GM21825 (cell line): ENCODE results near the gene TP53BP1.
"Not testable (repeated sequence)": the region's sequence is repeated elsewhere in the genome, so short reads cannot be mapped to it uniquely, and the experiment has no call there.

ENCODE experiments used
- ATAC-seq: cut with Tn5 transposase; IDR thresholded peaks from one replicate; pipeline ENCODE4 v1.9.1; 2021; ENCODE audit warnings: mild to moderate bottlenecking, moderate library complexity; ENCODE audit not compliant: unreplicated experiment

The TP53BP1 gene

DNA sequence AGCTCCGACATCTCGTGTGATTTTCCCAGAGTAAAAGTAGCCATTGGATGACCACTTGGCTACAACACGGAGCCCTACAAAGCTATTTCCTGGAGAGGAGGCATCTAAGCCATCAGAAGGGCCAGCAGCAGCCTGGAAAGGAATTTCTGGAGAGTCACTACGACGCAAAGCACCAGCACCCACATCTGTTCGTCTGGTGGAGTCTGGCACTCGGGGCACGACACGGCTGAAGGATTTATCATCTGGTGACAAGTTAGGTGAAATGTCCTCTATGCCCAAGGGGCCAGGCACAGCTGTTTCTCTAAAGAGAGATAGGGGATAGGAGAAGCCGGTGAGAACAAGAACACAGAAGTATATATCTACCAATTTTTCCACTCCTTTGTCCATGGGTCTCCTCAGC lies 72.5 kb downstream of the TP53BP1 start:
- no peak for ATAC-seq

DNA sequence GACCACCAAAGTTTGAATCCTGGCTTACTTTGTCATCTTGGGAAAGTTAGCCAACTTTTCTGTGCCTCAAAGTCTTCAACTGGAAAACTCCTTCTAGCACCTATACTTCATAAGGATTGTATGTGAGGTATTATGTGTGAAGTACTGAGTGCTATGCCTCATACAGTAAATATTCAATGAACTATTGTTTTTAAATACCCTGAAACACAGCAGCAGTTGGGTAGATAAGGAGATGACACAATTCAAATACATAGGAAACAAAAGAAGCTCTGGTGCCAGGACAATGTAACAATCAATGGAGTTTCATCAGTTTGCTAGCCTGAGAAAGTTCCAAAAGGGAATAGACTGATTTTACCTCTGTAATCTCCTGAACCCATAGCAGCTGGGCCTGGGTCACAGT lies 78.8 kb downstream of the TP53BP1 start:
- no peak for ATAC-seq

DNA sequence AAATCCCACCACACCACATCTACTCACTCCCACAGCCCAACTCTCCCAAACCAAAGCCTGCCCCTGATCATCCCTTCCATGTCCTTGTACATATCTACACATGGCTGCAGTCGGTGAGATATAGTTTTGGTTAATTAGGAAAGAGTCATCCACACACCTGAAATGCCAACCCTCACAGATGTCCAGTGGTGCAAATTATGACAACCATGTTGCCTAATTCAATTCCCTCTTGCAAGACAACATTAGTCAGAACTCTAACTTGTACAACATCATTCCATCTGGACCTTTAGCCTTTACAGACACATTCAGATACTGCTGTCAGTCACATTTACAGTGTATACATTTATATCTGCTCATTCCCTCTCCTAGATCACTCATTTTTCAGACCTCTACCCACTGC lies 80.9 kb downstream of the TP53BP1 start:
- ATAC-seq: no peak

DNA sequence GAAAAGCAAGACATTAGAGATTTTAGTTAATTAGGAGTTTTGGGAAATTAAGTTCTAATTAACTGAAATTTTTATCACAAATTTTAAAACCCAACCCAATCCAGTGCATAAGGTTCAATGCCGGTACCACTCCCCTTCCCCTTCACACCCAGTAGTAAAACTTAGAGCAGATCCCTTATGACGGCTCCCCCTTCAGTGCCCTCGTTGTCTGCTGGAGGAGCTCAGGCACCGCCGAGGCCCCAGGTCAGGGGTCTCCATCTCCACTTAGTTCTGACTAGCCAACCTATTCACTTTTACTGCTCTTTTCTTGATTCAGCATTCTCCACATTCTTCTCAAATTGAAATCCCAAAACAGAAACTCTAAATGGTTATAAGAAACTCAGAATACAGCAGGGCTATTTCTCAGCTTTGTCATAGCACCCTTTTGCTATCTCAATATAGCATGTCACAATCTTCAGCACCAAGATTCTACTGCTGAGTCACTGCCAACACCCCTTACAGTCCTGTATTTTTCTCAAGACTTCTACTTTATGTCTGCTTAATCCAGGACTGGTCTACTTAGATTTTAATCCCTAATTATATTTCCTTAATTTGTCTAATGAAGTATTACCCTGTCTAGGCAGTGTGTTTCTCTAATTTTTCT lies 82.3 kb downstream of the TP53BP1 start:
- no peak for ATAC-seq

DNA sequence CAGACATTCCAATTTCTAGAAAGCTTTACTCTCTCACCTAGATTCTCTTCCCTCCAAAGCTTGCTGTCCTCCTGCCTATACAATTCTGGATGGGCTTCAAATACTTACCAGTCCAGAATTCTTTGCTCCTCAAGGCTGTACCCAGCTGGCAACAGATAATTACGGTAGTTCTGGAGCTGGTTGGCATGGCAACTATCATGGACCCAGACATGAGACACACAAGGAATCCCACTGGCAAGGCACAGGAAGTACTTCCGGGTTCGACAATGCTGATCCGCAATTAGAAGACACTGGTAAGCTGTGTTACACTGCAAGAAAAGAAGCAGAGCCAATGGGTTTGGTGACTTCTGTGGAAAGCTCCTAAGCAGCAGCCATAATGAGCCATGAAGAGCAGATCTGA lies 84.2 kb downstream of the TP53BP1 start:
- no peak for ATAC-seq

DNA sequence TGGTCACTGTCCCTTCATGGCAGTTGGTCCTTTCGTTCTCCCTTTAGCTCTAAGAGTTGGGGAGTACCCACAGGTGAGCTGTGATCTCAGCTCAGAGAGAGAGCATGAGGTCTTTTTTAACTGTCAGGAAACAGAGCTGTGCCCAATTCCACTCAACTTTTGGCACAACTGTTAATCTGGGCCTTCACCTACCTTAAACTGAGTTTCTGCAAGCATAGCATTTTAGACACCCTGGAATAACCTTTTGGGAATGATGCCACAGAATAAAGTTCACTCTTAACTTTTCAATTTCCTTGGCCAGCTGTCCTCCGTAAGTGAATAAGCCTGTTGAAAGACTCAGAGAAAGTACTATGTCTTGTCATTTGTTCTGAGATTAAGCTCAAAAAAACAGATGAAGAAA lies 86.1 kb downstream of the TP53BP1 start:
- ATAC-seq: no peak

DNA sequence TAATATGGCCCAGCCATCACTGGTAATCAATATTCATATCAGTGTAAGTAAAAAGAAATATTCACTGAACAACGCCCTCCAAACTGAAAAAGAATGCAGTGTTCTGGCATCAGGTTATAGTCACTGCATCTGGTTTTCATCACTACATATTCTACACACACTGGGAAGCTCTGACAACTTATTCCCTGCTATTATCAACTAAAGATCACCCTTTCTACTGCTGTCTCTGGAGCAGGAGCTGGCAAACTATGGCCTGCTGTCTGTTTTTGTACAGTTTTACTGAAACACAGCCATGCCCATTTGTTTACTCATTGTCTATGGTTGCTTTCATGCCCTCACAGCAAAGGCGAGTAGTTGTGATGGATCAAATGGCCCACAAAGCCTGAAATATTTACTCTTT lies 86.8 kb downstream of the TP53BP1 start:
- no peak for ATAC-seq

DNA sequence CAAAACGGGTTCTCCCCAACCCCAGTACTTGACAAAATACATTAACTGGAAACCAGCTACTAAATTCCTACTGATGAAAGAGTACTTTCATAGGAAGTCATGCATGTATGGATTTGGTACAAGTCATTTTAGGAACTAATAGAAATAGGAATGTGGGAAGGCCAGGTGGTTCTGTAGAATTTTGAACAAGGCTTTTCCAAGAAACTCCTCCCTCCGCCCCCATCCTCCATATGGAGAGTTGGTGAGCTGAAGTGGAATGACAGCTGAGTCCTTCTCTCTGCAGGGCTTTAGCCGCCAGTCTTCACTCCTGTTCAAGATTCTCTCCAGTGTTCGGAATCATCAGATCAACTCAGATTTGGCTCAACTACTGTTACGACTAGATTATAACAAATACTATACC lies 88.8 kb downstream of the TP53BP1 start:
- ATAC-seq: no peak

DNA sequence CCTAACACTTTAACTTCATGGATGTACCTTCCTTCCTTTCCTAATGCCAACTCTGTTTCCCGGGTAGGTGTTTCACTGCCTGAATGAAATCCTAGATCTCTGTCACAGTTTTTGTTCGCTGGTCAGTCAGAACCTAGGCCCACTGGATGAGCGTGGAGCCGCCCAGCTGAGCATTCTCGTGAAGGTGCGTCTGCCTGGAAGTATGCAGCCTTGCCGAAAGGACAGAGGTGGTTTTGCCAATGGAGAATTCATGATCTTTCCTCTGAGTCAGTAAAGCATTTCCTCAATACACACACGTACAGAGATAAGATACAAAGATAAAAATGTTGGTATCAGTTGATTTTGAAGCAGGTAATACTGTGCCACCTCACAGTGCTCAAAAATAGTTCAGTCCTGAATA lies 89.3 kb downstream of the TP53BP1 start:
- no peak for ATAC-seq

DNA sequence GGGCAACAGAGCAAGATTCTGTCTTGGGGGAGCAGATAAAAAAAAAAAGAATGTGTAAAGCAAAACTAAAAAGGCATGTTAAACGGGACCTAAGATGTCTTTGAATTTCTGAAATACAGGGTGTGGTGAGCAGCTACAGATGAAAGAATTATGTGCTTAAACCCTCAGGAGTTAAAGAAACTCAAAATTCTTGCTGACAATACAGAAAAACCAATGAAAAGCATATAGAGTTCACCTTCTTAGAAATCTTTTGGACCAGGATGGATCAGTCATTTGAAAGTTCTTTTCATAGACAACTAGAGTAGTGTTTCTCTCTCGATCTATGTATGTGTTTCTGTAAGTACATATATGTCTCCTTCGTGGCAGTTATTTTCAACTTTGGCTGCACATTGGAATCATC lies 90.7 kb downstream of the TP53BP1 start:
- no peak for ATAC-seq

DNA sequence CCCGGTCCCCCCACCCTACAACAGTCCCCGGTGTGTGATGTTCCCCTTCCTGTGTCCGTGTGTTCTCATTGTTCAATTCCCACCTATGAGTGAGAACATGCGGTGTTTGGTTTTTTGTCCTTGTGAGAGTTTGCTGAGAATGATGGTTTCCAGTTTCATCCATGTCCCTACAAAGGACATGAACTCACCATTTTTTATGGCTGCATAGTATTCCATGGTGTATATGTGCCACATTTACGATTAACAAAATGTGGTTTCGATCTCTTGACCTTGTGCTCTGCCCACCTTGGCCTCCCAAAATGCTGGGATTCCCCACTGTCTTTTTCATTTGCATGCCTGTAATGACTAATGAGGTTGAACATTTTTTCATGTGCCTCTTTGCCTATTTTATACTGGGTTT lies 99.4 kb downstream of the TP53BP1 start:
- not testable (repeated sequence) for ATAC-seq

DNA sequence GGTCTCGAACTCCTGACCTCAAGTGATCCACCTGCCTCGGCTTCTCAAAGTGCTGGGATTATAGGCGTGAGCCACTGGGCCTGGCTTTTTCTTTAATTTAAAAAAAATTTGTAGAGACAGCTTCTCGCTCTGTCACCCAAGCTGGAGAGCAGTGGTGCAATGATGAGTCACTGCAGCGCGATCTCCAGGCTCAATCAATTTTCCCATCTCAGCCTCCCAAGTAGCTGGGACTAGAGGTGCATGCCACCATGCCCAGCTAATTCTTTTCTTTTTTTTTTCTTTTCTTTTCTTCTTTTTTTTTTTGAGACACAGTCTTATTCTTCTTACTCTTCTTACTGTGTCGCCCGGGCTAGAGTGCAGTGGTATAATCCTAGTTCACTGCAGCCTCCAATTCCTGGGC lies 102.2 kb downstream of the TP53BP1 start:
- ATAC-seq: no peak

DNA sequence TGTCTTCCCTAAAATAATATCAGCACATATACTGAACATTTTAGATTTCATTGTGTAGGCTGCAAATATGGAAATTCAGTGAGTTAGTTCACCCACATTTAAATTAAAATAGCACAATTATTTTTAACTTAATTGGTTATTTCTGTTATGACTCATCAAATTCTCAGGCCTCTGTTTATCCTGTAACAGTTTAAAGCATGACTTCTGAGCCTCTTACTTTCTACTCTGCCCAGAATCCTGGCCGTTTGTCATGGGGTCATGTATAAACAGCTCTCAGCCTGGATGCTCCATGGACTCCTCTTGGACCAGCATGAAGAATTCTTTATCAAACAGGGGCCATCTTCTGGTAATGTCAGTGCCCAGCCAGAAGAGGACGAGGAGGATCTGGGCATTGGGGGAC lies 109.9 kb downstream of the TP53BP1 start:
- no peak for ATAC-seq

DNA sequence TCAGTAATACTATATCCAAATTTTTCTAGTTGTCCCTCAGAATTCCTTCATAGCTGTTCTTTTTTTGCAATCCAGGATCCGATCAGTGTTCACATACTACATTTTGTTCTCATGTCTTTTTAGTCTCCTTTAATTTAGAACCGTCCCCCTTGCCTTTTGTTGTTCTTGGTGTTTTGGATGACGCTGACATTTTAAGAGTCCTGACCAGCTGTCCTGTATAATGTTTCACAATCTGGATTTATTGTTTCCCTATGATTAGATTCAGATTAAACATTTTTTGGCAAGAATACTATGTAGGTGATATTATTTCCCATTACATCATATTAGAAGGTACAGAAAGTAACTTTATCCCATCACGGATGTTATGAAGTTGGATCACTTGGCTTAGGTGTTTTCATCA lies 110.6 kb downstream of the TP53BP1 start:
- no peak for ATAC-seq

DNA sequence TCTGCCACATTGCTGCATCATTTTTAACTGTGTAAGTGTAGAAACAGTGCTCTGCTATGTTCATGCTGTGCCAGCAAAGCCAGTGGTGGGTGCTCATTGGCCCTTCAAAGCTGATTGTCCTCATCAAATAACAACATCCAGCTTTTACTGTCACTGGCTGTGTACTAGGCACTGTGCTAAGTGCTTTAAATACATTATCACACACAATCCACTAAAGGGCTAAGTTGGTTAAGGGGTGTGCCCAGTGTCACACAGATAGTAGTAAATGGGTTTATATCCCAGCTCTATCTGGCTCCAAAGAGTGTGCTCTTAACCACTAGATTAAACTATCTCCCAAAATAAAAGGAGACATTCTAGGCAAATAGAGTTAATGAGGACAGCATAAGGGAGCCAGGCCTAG lies 114.4 kb downstream of the TP53BP1 start:
- ATAC-seq: no peak

DNA sequence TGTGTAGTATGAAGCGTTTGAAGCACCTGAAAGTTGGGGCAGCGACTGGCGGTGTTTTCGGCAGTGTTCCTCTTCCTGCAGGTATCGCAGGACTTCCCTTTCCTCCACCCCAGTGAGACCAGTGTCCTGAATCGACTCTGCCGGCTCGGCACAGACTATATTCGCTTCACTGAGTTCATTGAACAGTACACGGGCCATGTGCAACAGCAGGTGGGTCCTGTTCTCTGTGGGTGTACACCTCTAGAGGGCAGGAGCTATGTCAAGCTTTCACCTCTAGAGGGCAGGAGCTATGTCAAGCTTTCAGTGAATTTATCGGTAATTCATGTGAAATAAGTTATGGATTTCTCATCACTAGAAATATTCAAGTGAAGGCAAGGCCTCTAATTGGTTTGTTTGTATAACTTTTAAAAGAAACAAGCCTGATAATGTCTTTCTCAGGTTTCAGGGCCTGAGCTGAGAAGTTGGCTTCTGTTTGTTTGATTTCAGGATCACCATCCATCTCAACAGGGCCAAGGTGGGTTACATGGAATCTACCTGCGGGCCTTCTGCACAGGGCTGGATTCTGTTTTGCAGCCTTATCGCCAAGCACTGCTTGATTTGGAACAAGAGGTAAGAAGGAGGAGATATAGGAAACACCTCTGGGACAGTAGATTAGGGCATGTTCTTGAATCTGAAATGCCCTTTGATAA lies 116.8 kb downstream of the TP53BP1 start:
- no peak for ATAC-seq

DNA sequence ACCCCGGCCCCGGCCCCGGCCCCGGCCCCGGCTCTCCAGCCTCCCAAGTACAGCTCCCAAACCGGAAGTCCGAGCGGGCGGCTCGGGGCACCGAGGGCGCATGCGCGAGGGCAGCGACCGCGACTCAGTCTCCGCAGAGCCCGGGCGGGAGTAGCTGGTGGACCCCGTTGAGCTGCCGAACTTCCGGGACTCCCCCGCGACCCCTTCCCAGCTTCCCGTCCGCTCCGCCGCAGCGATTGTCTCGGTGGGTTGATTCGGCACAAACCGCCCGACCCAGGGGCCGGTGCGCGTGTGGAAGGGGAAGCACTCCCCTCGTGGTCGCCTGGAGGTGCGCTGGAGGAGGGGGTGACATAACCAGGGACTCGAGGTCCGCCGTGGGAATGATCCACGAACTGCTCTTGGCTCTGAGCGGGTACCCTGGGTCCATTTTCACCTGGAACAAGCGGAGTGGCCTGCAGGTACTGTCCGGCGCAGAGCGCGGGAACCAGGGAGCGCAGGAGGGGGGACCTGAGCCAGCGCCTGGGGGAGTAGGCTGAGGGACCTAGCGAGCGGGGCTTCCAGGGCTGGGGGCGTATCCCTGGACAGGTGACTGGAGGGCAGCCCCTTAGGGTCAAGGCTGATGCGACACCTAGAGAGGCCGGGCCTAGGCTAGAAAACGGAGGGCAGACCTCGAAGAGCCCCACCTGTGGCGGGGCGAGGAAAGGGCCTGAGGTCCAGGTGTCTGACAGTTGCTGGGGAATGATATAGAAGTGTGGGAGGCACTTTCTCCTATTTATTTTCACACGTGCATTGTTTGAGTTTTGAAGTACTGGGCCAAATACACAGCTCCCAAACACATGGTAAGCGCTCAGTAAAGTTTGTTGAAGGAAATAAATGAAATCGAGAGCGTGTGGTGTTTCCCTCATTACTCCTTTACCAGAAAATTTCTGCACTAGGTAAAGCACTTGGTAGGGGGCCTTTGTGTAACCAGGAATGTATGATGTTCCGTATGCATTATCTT lies 121.7 kb downstream of the TP53BP1 start, which contains the start of the genes TUBGCP4 and ZSCAN29:
Gene TUBGCP4, plus strand, starts transcription at position 127 of the 1,000 bp plus-strand sequence. Its CDS starts 254 bp downstream, at position 381.
Gene ZSCAN29, minus strand, starts transcription at position 69 of the 1,000 bp plus-strand sequence. CDS start 1,130 bp downstream, outside the sequence.
- ATAC-seq: peak; percentile 68

DNA sequence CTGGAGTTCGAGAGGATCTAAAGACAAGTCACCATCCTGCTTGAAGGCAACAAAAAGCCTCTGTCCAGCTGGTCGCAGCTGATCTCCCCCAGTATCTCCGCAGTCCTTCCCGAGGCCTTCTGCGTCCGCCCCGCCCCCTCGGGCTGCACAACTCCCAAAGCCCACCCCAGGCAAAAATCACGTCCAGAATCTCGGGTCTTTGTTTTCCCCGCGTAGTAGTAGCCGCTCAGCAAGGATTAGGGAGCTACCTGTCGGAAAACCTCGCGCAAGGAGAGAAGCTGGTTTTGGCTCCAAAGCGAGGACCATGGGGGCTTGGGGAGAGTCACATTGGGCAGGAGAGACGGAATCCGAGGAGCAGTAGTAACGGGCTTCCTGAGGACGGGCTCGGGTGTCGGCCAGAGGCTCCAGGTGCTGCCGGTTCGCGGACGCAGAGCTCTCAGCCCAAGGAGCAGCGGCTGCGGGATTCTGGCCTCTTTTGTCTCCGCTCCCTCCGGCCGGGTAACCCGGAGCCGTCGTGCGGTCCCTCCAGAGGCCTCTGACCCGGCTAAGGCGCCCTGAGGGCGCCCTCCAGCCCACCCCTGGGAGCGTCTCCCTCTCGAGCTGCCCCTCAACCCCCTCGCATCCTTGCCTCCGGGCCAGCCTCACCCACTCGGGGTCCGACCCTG lies 122.5 kb downstream of the TP53BP1 start:
- ATAC-seq: peak; percentile 30

DNA sequence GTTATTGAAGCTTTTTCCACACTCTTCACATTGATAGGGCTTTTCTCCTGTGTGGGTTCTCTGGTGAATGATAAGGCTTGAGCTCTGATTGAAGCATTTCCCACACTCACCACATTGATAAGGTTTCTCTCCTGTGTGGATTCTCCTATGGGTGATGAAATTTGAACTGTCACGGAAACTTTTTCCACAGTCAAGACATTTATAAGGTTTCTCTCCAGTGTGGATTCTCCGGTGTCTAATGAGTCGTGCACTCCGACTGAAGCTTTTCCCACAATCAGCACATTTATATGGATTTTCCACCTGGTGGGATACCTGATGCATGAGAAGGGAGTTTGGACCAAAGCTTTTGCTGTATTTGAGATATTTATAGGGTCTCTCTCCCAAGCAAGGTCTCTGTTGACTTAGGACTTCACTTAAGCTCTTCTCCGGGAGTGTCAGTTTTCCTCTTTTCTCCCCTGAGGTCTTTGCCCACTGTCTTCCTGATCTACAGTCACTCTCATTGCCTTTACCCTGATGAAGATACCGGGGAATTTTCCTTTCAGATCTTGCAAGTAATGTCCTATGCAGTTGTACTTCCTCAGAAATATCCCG lies 131.5 kb downstream of the TP53BP1 start:
- no peak for ATAC-seq

DNA sequence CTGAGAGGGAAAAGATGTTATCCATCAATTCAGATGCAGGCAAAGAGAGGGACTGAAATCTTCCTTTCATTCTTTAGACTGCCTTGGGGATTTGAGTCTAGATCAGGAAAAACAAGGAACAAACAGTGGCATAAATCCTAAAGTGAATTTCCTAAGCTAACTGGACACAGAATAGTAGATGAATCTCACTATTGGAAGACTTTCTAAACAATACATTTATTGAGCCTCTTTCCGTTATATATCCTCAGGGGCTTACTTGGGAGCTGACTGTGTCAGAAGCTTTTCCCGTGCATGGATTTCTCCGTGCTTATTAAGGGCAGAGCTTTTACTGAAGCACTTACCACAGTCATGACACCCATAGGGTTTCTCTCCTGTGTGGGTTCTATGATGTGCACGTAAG lies 132.1 kb downstream of the TP53BP1 start:
- no peak for ATAC-seq
